HPDE6-E6E7 (cell line): ENCODE data around the gene CCDC88C.
A peak's percentile ranks its signal among the peaks of the same experiment; 100 is the strongest.

Experiments used
- DNase-seq: peaks from one replicate; pipeline ENCODE4 v3.0.0; 2011; ENCODE audit warnings: missing footprints; ENCODE audit errors: extremely low spot score

CCDC88C gene

DNA sequence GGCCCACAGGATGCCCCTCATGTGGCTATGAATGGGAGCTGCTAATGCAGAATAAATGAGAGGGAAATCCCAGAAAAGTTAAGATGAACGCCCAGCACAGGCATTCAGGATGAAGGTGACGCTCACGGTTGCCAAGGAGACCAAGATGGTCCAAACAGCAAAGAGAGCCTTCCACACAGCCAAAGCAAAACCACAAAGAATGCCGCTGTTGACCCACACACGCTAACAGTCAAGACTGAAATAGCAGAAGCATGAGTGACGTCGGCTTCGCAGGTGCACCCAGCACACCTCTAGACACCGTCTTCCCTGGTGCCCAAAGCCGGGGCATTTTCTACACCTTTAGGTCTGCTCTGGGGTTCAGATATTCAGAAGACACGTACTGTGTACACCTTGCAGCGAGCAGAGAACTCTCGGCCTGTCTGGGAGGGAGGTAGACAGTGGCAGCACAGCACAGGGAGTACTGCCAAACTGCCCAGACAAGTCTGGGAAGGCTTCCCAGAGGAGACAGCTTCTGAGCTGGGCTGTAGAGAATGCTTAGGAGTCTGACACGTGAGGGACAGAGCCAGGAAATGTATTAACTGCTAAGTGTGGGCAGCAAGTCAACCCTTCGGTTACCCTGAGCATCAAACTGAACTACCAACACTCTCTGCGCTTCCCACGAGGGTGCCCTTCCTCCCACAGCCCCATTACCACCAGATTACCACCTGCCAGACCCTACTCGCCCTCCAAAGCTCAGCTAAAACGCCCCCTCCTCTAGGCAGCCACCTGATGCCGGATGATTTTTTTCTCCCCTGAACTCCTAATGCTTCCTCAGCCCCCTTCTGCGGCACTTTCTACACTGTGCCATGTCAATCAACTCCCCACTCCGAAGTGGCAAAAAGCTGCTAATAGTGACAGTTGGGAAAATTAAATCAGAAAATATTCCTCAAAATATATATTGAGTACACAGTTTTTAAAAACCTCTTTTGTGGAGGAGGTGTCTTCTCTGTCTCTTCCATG is 50.1 kb downstream of the CCDC88C start:
- DNase-seq = peak; percentile 59

DNA sequence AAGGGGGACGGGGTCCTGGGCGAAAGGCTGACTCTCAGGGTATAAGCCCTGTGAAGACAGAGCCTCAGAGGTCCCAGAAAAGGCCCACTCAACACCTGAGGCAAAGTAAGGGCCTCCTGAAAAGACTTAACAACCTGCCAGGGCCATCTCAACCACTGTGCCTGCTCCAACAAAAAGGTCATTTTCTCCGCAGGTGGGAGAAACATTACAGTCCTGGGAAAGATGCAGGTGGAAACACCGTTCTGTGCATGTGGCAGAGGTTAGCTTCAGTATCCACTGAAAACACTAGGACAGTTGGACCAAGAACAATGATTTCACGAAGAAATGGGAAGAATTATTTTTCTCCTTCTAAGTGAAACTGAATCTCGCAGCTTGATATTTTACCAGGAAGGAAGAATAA is 50.9 kb downstream of the CCDC88C start:
- DNase-seq = no peak

DNA sequence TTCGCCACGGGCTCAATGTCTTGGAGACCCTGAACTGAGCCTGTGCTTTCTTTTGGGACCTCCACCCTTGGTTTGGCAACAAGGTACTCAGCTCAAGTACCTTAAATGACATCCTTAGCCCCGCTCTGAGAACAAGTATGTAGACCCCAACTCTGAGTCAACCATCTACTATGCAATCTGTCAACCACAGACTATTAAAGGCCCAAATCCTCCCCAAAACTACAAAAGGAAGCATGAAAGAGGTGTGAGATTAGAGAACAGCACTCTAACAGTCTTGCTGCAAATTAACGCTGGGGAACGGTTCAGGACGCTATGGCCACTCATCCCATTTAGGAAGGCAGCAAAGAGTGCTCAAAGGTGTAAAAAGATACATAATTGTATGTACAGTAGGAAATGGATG is 52.1 kb downstream of the CCDC88C start:
- no peak for DNase-seq

DNA sequence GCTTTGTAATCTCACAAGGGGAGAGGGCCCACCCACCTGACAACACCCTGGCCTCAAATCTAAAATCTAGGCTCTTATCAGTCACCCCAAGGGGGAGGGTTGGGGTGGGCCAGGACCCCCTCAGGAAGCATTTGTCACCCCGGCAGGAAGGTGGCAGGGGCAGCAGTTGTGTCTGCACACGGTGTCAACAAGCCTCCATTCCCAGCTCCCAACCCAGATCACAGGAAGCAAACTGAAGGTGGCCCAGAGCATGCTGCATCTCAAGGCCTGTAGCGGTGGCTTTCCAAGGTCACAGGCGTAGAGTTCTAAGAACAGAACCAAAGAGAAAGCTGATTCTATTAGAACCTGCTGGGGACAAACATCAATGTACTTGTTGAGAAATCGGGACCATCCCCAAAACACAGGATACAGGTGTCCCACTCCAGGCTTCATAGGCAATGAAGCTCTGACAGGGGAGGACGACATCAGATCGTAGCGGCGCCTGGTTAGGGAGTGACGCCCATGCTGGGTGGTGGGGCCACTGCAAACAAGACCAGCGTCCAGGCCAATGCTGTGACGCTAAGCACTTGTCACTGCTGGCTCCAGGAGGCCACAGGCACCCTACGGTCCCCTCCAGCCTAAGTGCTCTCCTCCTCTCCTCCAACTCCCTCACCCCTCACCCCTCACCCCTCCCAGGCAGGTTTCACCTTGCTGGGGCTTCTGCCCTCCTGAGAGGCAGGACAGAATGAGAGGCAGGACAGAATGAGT is 52.9 kb downstream of the CCDC88C start:
- DNase-seq = no peak

DNA sequence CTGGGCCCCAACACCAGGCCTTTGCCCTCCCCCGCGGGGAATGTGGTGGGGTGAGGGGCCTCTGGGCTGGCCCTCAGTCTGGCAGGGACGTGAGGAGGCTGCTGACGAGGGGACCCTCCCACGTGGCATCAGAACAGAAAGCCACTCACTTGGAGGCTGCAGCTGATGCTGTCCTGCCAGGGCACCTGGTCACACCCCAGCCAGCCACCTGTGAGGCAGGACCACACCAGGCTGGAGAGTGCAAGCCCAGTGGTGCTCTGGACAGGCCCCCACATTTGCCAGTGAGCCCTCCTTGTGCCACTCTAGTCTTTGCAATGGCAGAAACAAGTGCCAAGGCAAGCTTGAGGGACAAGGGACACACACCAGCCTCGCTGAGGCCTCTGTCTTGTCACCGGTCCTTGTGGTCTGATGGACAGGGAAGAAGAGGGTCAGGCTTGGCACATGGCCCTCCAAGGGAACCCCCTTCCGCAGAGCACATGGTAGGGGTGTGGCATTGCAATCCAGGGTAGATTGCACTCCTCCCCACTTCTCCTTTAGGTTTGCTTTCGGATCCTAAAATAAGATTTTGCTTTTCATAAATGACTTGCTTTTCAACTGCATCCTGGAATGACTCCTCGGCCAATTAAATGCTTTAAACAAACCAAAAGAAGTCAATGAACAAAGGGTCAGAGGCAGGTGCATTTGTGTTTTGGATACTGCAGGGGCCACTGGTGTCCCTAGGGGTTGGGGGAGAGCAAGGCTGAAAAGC is 53.7 kb downstream of the CCDC88C start:
- no peak for DNase-seq

DNA sequence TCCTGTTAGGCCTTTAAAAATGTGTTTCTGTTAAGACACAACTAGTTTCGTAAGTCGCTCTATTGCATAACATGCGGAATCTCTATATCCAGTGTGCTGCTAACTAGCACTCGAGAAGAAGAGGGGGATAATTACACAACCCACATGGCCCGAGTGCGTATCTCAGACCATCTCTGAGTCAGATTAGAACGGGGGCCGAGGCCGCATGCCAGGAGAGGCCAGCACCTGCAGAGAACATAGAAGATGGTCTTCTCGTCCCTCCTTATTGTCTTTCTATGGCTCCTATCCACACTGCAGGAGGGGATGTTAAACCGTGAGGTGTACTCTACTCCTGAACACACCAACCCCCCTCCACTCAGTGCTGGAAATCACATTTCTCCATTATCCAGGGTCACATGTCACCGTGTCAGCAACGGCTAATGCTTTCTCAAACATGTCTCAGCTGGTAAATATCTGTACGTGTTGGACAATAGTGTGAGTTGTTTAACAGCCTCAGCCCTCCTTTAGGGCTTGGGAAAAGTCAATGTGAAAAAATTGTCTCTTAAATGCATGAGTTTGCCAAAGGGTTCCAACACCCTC is 56.3 kb downstream of the CCDC88C start:
- DNase-seq = peak; percentile 96

DNA sequence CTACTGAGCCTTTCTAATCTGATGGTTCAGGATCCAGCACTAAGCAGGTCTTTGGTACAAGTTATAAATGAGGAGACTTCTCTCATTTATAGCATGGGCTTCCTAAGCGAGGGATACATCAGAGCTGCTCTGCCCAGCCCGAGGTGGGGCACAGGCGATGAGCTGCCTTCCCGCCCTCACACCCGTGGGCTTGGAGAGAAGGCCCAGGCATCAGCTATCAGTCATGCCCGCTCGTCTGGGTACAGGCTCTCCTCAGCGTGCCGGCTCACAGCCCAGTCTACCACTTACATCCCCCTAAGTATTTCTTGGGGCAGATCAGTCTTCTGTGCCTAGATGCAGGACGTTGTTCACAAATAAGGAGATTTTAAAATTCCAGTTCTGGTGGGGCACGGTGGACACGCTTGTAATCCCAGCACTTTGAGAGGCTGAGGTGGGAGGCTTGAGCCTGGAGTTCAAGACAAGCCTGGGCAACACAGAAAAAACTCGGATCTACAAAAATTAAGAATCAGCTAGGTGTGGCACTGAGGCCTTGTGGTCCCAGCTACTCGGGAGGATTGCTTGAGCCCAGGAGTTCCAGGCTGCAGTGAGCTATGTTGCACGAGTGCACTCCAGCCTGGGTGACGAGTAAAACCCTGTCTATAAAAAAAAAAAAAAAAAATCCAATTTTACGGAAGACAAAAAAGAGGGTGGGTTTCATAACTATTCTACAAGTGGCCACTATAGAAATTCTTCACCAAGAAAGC is 57.0 kb downstream of the CCDC88C start:
- DNase-seq = no peak

DNA sequence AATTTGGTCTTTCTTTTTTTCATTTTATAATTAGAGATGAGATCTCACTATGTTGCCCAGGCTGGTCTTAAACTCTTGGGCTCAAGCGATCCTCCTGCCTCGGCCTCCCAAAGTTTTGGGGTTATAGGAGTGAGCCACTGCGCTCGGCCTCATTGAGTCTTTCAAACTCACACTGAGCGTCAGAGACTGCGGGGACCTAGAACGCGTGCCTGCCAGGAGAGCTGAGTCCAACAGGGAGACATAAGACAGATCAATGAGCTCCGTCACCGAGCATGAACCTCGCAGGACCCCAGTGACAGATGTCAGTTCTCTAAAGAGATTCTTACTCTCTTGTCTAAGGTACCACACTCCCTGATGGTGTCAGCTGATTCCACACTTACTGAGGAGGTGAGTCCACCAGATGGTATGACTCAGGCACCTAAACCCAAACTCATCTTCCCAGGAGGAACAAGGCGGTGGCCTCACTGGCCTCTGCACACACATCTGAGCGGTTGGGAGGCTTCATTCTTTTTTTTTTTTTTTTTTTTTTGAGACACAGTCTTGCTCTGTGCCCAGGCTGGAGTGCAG is 58.9 kb downstream of the CCDC88C start:
- DNase-seq = no peak

DNA sequence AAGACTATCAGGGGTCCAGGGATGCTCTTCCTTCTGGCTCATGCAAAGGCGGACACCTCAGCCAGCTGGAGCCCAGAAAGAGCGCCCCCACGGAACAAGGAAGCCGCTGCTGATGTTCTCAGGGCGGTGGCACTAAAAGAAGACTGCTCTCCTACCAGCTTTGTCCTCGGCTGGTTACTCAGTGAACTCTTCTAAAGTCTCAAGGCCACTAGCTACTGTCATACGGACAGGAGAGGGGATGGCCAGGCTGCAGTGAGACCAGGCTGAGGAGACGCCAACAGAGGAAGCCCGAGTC is 59.6 kb downstream of the CCDC88C start:
- no peak for DNase-seq

DNA sequence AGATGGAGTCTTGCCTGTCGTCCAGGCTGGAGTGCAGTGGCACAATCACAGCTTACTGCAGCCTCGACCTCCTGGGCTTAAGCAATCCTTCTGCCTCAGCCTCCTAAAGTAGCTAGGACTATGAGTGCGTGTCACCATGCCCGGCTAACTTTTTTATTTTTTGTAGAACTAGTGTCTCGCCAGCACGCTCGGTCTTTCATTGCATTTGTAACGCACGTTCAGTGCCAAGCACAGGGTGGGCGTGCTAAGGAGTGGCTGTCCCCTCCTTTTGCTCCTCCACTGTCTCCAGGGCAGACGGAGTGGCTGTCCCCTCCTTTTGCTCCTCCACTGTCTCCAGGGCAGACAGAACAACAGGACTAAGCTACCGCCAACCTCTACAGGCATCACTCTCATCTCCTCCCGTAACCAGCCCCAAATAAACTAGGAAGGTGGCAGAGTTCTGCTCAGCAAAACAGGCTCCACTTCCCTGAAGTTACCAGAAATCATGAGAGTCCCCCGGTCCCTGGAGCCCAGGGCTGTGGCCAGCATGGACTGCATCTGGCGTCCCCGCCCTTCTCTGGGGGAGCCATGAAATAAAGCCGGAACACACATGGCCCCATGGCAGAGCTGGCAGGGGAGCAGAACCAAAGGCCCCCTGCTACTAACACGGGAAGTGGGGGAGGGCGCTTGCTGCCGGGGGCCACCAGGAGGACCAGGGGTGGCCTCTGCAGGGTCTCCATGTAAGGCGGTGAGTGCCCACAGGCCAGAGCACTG is 60.2 kb downstream of the CCDC88C start:
- no peak for DNase-seq

DNA sequence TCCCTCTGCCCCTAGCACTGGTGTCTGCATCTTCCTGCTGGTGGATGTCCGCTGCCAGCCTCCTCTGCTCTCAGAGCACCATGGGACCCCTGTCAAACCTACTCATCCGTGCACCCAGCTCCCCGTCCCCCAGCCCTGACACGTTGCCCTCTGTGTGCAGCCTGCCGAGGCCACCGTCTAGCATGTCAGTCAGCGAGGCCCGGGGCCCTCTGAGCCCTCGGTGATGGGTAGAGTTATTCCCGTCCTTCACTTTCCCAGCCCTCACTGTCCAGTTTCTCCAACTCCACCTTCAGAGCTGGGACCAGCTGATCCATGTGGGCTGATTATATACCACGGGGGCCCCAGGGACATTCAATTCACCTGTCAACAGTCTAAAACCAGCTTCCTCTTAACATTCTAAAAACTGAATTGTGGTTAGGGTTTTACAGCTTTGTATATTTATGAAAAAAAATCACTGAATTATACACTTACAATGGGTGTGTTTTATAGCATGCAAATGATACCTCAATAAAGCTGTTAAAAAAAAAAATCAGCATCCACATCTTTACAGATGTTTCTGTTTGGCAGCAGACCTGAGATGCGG is 61.3 kb downstream of the CCDC88C start:
- no peak for DNase-seq

DNA sequence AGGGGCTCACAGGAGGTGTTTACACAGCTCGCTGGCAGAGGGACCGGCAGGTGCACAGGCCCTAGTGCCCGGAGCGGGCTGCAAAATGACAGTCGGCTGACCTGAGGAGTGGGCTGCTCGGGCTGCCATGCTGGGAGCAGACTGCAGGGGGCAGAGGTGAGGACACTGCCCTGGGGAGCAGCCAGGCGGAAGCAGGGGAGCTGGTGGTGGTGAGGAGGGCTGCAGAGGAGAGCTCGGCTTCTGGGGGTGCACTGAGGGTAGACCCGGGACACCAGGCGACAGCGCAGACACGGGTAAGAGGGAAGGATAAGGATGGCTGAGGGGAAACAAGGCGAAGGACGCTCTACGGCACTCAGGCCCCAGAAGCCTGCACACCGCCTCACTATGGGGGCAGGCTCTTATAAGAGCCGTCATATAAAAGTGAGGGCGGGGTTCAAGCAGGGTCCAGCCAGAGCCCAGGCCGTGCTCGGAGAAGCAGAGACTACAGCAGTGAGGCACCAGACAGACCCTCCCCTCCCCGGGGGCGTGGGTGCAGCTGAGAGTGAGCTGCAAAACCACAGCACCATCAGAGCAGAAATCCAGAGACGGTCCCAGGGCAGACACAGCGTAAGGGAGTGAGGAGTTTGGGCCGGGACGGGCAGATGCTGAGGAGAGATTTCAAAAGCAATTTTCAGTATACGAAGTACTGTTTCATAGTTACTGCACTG is 62.5 kb downstream of the CCDC88C start:
- DNase-seq = no peak

DNA sequence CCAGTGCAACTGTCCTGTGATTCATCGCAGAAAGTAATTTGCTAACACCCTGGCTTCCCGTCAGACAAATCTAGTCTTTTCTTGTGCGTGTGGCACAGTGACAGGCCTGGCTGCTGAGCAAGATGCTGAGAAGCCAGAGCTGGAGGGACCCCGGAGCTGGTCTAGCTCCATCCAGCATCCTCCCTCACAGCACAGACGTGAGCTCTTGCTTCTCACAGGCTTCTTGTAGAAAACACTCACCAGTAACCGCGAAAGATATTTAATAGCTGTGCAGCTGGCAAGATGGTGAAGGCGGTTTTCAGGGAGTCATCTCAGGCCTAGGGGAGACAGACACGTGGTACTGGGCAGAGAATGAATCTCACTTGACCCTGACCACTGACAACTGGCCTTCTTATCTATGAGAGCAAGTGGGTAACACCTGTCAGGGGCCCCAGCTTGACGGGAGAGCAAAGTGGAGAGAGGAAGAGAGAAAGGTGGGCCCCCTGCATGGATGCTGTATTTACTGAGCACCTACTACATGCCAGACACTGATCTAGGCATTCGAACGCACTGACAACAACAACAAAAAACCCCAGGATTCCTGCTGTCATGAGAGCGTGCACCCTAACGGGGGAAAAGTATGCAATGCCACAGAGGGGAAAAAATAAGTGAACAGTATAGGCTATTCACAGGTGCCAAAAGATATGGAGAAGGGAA is 63.3 kb downstream of the CCDC88C start:
- DNase-seq = no peak

DNA sequence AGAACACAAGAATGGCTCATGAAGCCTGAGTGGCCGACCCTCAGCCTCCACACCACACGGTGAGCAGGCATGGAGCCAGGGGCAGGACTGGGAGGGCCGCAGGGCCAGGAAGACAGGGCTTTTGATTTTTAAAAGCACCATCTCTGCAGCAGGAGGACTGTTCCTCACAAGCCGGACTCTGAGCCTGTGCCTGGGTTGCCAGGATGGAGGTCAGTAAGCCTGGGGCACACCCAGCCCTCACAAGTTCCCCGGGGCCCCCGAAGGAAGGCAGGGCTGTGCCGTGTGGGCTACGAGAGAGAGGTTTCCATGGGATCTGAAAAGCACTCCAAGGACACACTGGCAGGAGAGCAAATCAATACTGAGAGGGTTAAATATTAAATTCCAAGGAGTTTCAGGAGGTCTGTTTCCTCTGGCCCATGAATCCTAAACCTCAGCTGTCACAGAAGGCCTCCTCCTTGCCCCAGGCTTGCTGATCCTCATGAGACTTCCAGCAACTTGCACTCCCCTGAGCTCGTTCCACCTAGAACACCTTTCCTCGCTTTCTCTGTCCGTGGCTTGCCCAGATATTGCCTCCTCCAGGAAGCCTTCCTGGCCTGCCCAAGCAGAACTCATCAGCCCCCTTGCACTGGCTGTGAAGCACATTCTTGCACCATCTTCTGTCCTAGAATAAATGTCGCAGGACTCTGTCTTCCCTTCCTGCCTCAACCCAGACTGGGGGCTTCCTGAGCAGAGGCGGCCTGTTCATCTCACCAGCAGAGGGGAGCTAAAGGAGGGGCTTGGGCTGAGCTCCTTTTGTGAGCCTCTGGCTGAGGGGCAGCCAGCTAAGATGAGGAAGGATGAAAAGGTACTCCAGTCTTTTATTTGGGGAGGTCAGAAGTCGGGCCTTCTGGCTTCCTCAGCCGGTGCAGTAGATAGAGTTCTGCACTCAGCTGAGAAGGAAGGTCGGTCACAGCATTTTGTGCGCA is 64.6 kb downstream of the CCDC88C start:
- no peak for DNase-seq

DNA sequence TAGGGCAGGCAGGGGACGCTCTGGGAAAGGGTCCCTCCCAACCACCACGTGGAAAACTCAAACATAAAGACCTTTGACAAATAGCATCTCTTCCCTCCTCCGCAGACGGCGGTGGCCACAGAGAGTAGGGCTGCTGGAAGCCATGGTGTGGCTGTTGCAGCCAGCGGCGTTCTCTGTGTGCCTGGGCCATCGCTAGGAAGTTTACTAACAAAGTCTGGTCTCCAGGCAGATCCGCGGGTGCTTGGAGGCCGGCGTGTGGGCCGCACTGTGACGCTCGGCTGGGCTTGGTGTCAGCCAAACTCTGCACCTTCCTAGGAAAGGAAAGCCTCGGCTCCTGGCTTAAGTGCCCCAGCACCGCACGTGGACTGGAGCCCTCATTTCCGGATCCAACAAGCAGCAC is 65.6 kb downstream of the CCDC88C start:
- DNase-seq = no peak

DNA sequence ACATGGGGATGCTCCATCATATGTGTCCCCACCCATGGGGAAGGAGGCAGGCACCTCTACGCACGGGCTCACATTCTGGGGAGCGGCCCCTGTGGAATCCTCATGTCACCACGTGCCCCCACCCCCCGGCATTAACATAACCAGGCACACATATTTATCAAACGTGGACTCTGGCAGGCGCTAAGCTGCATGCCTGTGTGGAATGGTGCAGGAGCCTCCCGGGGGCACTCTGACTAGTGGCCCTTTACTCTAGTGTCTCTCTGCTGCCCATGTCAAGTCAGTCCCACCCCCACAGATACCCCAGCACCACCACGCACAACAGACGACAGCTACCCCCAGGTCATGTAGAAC is 66.1 kb downstream of the CCDC88C start:
- DNase-seq = no peak

DNA sequence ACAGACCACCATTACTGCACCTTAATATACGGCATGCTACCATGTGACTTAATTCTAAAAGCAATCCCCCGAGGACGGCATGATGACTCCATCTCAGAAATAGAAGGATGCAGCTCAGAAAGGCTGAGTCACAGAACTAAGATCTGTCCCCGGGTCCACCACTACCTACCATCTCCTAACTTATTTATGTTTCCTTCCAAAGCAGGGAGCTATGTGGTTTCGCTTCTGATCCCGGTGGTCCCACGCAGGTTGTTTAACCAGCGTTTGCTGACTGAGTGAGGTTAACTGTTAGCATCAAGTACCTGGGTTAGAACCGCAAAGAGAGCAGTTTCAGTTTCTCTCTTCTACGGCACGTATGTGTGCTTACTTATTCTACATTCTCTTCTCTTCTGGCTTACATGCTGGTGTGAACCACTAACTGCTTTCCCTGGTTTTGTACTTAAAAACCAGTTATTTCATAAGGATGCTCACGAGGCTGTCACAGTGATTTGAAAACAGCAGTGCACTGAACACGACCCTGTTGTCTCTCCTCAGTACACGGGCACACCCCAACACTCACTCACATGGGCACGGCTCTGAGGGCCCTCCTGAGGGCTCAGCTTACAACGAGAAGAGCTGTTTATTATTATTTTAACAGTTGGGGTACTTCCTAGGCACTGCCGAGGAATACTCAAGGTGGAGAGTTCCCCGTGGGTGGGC is 66.7 kb downstream of the CCDC88C start:
- DNase-seq = no peak
